Neural cell (in vitro differentiated cells): Measurements from ENCODE around the gene THOC2.

ENCODE experiments used
- EP300 ChIP-seq: fragments of 450-650 bp; conservative IDR thresholded peaks from 2 replicates; pipeline ENCODE4 v1.6.1; 2014; ENCODE audit warnings: antibody characterized with exemption, mild to moderate bottlenecking, moderate library complexity; ENCODE audit not compliant: poor library complexity, severe bottlenecking
- EZH2 ChIP-seq: fragments of 200-600, 300-800 bp; shearing (Covaris generic), sonication (generic); IDR thresholded peaks from 2 replicates; pipeline ENCODE4 v1.6.1; 2014; ENCODE audit warnings: antibody characterized with exemption, low read length, borderline replicate concordance, mild to moderate bottlenecking; ENCODE audit not compliant: insufficient read depth, poor library complexity, severe bottlenecking
- POLR2AphosphoS5 ChIP-seq: IDR thresholded peaks from 2 replicates; pipeline ENCODE4 v1.6.1; 2012
- RAD21 ChIP-seq: fragments of 450-650 bp; conservative IDR thresholded peaks from 2 replicates; pipeline ENCODE4 v1.6.1; 2014; ENCODE audit warnings: antibody characterized with exemption, mild to moderate bottlenecking, moderate library complexity
- SMC3 ChIP-seq: fragments of 450-650 bp; conservative IDR thresholded peaks from 2 replicates; pipeline ENCODE4 v1.6.1; 2014; ENCODE audit warnings: antibody characterized with exemption, mild to moderate bottlenecking, moderate library complexity; ENCODE audit not compliant: poor library complexity
- TAF1 ChIP-seq: IDR thresholded peaks from 2 replicates; pipeline ENCODE4 v1.6.1; 2012; ENCODE audit warnings: low read depth
- TF ChIP-seq, protein P1 (sequence below): fragments of 450-650 bp; IDR thresholded peaks from 2 replicates; pipeline ENCODE4 v1.5.1; 2014; ENCODE audit warnings: antibody characterized with exemption, mild to moderate bottlenecking, moderate library complexity; ENCODE audit not compliant: poor library complexity, severe bottlenecking
- TF ChIP-seq, protein P2 (sequence below): IDR thresholded peaks from 2 replicates; pipeline ENCODE4 v1.6.1; 2012; ENCODE audit warnings: borderline replicate concordance

DNA sequence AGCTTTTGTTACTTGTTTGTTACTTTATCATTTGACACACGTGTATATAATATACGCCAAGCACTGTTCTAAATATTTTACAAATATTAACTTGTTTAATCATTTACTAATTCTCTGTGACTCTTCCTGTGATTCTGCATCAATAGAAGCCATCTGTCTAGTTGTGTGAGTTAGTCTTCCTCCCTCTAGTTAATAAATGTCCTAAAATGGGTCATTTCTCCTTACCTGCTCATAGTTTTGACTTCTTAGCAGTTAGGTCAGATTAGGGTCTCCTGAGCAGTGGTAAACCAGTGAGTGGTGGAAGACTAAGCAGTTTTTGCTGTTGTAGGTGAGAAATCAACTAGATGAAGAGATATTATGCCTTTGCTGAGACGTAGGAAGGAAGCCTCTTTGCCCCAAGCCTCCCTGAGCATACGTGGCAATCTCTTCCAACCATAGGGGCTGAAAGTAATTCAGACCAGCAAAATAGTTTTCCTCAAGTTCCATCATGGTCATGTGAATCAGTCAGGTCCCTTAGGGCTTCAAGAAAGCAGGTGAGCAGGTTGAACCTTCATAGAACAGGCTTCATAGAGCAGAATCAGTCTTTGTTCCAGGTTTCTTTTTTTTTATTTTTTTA, 38.7 kb upstream of the THOC2 start:
- TF ChIP-seq, protein P1, sequence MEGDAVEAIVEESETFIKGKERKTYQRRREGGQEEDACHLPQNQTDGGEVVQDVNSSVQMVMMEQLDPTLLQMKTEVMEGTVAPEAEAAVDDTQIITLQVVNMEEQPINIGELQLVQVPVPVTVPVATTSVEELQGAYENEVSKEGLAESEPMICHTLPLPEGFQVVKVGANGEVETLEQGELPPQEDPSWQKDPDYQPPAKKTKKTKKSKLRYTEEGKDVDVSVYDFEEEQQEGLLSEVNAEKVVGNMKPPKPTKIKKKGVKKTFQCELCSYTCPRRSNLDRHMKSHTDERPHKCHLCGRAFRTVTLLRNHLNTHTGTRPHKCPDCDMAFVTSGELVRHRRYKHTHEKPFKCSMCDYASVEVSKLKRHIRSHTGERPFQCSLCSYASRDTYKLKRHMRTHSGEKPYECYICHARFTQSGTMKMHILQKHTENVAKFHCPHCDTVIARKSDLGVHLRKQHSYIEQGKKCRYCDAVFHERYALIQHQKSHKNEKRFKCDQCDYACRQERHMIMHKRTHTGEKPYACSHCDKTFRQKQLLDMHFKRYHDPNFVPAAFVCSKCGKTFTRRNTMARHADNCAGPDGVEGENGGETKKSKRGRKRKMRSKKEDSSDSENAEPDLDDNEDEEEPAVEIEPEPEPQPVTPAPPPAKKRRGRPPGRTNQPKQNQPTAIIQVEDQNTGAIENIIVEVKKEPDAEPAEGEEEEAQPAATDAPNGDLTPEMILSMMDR: no peak
- TF ChIP-seq EZH2: no peak
- TF ChIP-seq RAD21: no peak
- no peak for TF ChIP-seq SMC3
- TF ChIP-seq EP300: no peak
- no peak for TF ChIP-seq POLR2AphosphoS5
- no peak for TF ChIP-seq TAF1
- TF ChIP-seq, protein P2, sequence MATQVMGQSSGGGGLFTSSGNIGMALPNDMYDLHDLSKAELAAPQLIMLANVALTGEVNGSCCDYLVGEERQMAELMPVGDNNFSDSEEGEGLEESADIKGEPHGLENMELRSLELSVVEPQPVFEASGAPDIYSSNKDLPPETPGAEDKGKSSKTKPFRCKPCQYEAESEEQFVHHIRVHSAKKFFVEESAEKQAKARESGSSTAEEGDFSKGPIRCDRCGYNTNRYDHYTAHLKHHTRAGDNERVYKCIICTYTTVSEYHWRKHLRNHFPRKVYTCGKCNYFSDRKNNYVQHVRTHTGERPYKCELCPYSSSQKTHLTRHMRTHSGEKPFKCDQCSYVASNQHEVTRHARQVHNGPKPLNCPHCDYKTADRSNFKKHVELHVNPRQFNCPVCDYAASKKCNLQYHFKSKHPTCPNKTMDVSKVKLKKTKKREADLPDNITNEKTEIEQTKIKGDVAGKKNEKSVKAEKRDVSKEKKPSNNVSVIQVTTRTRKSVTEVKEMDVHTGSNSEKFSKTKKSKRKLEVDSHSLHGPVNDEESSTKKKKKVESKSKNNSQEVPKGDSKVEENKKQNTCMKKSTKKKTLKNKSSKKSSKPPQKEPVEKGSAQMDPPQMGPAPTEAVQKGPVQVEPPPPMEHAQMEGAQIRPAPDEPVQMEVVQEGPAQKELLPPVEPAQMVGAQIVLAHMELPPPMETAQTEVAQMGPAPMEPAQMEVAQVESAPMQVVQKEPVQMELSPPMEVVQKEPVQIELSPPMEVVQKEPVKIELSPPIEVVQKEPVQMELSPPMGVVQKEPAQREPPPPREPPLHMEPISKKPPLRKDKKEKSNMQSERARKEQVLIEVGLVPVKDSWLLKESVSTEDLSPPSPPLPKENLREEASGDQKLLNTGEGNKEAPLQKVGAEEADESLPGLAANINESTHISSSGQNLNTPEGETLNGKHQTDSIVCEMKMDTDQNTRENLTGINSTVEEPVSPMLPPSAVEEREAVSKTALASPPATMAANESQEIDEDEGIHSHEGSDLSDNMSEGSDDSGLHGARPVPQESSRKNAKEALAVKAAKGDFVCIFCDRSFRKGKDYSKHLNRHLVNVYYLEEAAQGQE: no peak
